Neural cell (in vitro differentiated cells): ENCODE measurements around the gene CHCHD3. TPM values are rescaled to one million over a fixed set of nuclear protein-coding genes. Genes with fewer than 3 reads are reported as not detected.

Experiments used
- H2AFZ ChIP-seq: fragments of 200-600, 300-800 bp; sonication (generic), shearing (Covaris generic); 2 replicates; pipeline ENCODE4 v1.6.0; 2014; ENCODE audit warnings: low read depth, mild to moderate bottlenecking, antibody characterized with exemption, low read length, moderate library complexity
- H3F3A ChIP-seq: fragments of 200-600 bp; shearing (Covaris generic); 2 replicates; pipeline ENCODE4 v1.6.1; 2016; ENCODE audit warnings: mild to moderate bottlenecking, moderate library complexity, mixed read lengths, antibody characterized with exemption, low read length; ENCODE audit not compliant: insufficient read depth, poor library complexity, severe bottlenecking
- H3K27ac ChIP-seq: fragments of 200-600, 300-800 bp; sonication (generic), shearing (Covaris generic); 2 replicates; pipeline ENCODE4 v1.5.1; 2014; ENCODE audit warnings: mild to moderate bottlenecking, low read length, moderate library complexity
- H3K27me3 ChIP-seq: fragments of 300-800, 200-600 bp; sonication (generic), shearing (Covaris generic); 2 replicates; pipeline ENCODE4 v1.6.0; 2014; ENCODE audit warnings: mild to moderate bottlenecking, low read depth, low read length, moderate library complexity; ENCODE audit not compliant: insufficient read depth
- H3K36me3 ChIP-seq: fragments of 300-800, 200-600 bp; sonication (generic), shearing (Covaris generic); 2 replicates; pipeline ENCODE4 v1.5.1; 2014; ENCODE audit warnings: mild to moderate bottlenecking, antibody characterized with exemption, low read length, moderate library complexity; ENCODE audit not compliant: insufficient read depth
- H3K4me2 ChIP-seq: fragments of 300-800, 200-600 bp; sonication (generic), shearing (Covaris generic); 2 replicates; pipeline ENCODE4 v1.6.0; 2014; ENCODE audit warnings: mild to moderate bottlenecking, low read length
- H3K4me3 ChIP-seq: fragments of 300-800, 200-600 bp; sonication (generic), shearing (Covaris generic); 2 replicates; pipeline ENCODE4 v1.5.1; 2014; ENCODE audit warnings: mild to moderate bottlenecking, low read length, moderate library complexity
- H3K79me2 ChIP-seq: fragments of 200-600 bp; shearing (Covaris generic); replicated peaks from 2 replicates; pipeline ENCODE4 v1.6.0; 2014; ENCODE audit warnings: mild to moderate bottlenecking, low read length, moderate library complexity; ENCODE audit not compliant: insufficient read depth
- H3K9ac ChIP-seq: fragments of 300-800, 200-600 bp; sonication (generic), shearing (Covaris generic); 2 replicates; pipeline ENCODE4 v1.6.1; 2016; ENCODE audit warnings: mild to moderate bottlenecking, low read length, mixed read lengths
- H3K9me2 ChIP-seq: fragments of 200-600 bp; shearing (Covaris generic); 2 replicates; pipeline ENCODE4 v1.6.1; 2016; ENCODE audit warnings: mild to moderate bottlenecking, low read length, mixed read lengths; ENCODE audit not compliant: insufficient read depth
- H3K9me3 ChIP-seq: fragments of 200-600, 300-800 bp; sonication (generic), shearing (Covaris generic); 2 replicates; pipeline ENCODE4 v1.6.1; 2016; ENCODE audit warnings: mild to moderate bottlenecking, mixed run types, low read length, moderate library complexity, mixed read lengths
- H4K20me1 ChIP-seq: fragments of 200-600 bp; shearing (Covaris generic); 2 replicates; pipeline ENCODE4 v1.6.1; 2016; ENCODE audit warnings: mild to moderate bottlenecking, mixed run types; ENCODE audit not compliant: insufficient read depth
- EP300 ChIP-seq: fragments of 450-650 bp; conservative IDR thresholded peaks from 2 replicates; pipeline ENCODE4 v1.6.1; 2014; ENCODE audit warnings: antibody characterized with exemption, mild to moderate bottlenecking, moderate library complexity; ENCODE audit not compliant: poor library complexity, severe bottlenecking
- EZH2 ChIP-seq: fragments of 200-600, 300-800 bp; shearing (Covaris generic), sonication (generic); IDR thresholded peaks from 2 replicates; pipeline ENCODE4 v1.6.1; 2014; ENCODE audit warnings: antibody characterized with exemption, low read length, borderline replicate concordance, mild to moderate bottlenecking; ENCODE audit not compliant: insufficient read depth, poor library complexity, severe bottlenecking
- MXI1 ChIP-seq: fragments of 450-650 bp; conservative IDR thresholded peaks from 2 replicates; pipeline ENCODE4 v1.6.1; 2014; ENCODE audit warnings: antibody characterized with exemption, mild to moderate bottlenecking; ENCODE audit not compliant: poor library complexity, severe bottlenecking
- POLR2AphosphoS5 ChIP-seq: IDR thresholded peaks from 2 replicates; pipeline ENCODE4 v1.6.1; 2012
- RAD21 ChIP-seq: fragments of 450-650 bp; conservative IDR thresholded peaks from 2 replicates; pipeline ENCODE4 v1.6.1; 2014; ENCODE audit warnings: antibody characterized with exemption, mild to moderate bottlenecking, moderate library complexity
- SMC3 ChIP-seq: fragments of 450-650 bp; conservative IDR thresholded peaks from 2 replicates; pipeline ENCODE4 v1.6.1; 2014; ENCODE audit warnings: antibody characterized with exemption, mild to moderate bottlenecking, moderate library complexity; ENCODE audit not compliant: poor library complexity
- TAF1 ChIP-seq: IDR thresholded peaks from 2 replicates; pipeline ENCODE4 v1.6.1; 2012; ENCODE audit warnings: low read depth
- polyA plus RNA-seq: library from polyadenylated mRNA; depleted of rRNA; stranded (reverse); fragments of >200 nt; gene quantifications from 2 replicates; pipeline ENCODE4 v1.2.3, GENCODE V29; 2014
- TF ChIP-seq, protein P1 (sequence below): IDR thresholded peaks from 2 replicates; pipeline ENCODE4 v1.6.1; 2012; ENCODE audit warnings: borderline replicate concordance
- TF ChIP-seq, protein P2 (sequence below): fragments of 450-650 bp; IDR thresholded peaks from 2 replicates; pipeline ENCODE4 v1.5.1; 2014; ENCODE audit warnings: antibody characterized with exemption, mild to moderate bottlenecking, moderate library complexity; ENCODE audit not compliant: poor library complexity, severe bottlenecking

The CHCHD3 gene
- polyA plus RNA-seq, 1 donor from 2014 or later: 89.9 TPM

DNA sequence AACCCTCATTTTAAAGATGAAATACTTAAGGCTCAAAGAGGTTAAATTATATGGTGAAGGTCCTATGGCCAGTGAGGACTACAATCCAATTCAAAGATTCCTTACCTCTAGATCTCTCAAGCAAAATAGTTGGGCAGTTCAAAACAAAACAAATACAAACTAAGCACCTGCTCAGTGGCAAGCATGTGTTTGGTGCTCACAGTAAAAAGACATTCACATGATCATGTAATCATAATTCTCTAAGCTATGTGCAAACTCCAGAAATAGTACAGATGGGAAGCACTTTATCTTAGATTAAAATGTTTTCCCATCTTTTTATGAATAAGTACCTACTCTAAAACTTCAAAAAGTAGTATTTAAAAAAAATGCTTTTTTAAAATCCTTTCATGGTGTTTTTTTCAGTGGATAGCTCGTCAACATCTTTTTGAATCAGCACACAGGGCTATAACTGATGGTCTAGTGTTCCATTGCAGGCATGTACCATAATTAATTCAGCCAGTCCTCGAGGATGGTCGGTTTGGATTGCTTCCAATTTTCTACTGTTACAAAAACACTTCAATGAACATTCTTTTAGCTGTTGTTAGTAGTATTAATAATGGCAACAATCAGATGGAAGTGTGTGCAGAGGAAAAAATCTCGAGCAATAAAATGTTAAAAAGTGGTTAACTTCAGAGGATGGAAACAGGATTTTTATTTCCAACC, 58.4 kb downstream of the CHCHD3 start:
- Histone ChIP-seq H2AFZ (no peak overlapping the region), H3F3A (no peaks in the 10 kb centered on the region), H4K20me1 (no peaks in the 10 kb centered on the region), H3K27me3 (no peaks in the 10 kb centered on the region), H3K9me2 (no peaks in the 10 kb centered on the region), H3K4me2 (no peak overlapping the region), H3K9me3 (no peaks in the 10 kb centered on the region), H3K4me3 (no peak overlapping the region), H3K27ac (no peak overlapping the region), H3K36me3 (no peaks in the 10 kb centered on the region), H3K79me2 (no peaks in the 10 kb centered on the region), H3K9ac (no peak overlapping the region)
- no peak for TF ChIP-seq EP300
- no peak for TF ChIP-seq MXI1
- no peak for TF ChIP-seq TAF1
- no peak for TF ChIP-seq EZH2
- TF ChIP-seq SMC3: no peak
- no peak for TF ChIP-seq POLR2AphosphoS5
- TF ChIP-seq, protein P1, sequence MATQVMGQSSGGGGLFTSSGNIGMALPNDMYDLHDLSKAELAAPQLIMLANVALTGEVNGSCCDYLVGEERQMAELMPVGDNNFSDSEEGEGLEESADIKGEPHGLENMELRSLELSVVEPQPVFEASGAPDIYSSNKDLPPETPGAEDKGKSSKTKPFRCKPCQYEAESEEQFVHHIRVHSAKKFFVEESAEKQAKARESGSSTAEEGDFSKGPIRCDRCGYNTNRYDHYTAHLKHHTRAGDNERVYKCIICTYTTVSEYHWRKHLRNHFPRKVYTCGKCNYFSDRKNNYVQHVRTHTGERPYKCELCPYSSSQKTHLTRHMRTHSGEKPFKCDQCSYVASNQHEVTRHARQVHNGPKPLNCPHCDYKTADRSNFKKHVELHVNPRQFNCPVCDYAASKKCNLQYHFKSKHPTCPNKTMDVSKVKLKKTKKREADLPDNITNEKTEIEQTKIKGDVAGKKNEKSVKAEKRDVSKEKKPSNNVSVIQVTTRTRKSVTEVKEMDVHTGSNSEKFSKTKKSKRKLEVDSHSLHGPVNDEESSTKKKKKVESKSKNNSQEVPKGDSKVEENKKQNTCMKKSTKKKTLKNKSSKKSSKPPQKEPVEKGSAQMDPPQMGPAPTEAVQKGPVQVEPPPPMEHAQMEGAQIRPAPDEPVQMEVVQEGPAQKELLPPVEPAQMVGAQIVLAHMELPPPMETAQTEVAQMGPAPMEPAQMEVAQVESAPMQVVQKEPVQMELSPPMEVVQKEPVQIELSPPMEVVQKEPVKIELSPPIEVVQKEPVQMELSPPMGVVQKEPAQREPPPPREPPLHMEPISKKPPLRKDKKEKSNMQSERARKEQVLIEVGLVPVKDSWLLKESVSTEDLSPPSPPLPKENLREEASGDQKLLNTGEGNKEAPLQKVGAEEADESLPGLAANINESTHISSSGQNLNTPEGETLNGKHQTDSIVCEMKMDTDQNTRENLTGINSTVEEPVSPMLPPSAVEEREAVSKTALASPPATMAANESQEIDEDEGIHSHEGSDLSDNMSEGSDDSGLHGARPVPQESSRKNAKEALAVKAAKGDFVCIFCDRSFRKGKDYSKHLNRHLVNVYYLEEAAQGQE: no peak
- TF ChIP-seq, protein P2, sequence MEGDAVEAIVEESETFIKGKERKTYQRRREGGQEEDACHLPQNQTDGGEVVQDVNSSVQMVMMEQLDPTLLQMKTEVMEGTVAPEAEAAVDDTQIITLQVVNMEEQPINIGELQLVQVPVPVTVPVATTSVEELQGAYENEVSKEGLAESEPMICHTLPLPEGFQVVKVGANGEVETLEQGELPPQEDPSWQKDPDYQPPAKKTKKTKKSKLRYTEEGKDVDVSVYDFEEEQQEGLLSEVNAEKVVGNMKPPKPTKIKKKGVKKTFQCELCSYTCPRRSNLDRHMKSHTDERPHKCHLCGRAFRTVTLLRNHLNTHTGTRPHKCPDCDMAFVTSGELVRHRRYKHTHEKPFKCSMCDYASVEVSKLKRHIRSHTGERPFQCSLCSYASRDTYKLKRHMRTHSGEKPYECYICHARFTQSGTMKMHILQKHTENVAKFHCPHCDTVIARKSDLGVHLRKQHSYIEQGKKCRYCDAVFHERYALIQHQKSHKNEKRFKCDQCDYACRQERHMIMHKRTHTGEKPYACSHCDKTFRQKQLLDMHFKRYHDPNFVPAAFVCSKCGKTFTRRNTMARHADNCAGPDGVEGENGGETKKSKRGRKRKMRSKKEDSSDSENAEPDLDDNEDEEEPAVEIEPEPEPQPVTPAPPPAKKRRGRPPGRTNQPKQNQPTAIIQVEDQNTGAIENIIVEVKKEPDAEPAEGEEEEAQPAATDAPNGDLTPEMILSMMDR: no peak
- TF ChIP-seq RAD21: no peak

DNA sequence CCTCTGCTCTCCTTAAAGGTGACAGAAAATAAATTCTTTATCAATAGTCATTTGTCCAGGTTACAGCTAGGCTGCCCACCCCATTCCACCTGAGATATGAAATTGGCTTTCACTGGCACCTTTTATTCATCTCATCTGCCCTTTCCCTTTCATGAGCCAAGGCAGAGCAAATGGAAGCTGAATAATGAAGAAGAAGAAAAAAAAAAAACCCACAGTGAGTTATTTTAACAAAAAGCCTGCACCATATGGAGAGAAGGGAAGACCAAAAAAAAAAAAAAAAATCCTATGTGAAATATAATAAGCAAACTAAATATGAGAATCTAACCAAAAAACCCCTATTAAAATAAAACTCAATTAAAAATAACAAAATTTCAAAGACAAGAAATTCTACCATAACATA, 59.2 kb downstream of the CHCHD3 start:
- H3F3A ChIP-seq: no peaks in the 10 kb centered on the region
- H3K4me2 ChIP-seq: no peak overlapping the region
- no peaks in the 10 kb centered on the region for H3K36me3 ChIP-seq
- H4K20me1 ChIP-seq: no peaks in the 10 kb centered on the region
- H2AFZ ChIP-seq: no peak overlapping the region
- H3K27me3 ChIP-seq: no peaks in the 10 kb centered on the region
- no peaks in the 10 kb centered on the region for H3K9me3 ChIP-seq
- no peak overlapping the region for H3K9ac ChIP-seq
- no peaks in the 10 kb centered on the region for H3K9me2 ChIP-seq
- H3K4me3 ChIP-seq: no peak overlapping the region
- H3K79me2 ChIP-seq: no peaks in the 10 kb centered on the region
- H3K27ac ChIP-seq: no peak overlapping the region
- TF ChIP-seq EZH2: no peak
- TF ChIP-seq SMC3: no peak
- no peak for TF ChIP-seq MXI1
- TF ChIP-seq POLR2AphosphoS5: no peak
- TF ChIP-seq TAF1: no peak
- TF ChIP-seq EP300: no peak
- TF ChIP-seq, protein P1: no peak
- no peak for TF ChIP-seq RAD21
- TF ChIP-seq, protein P2: no peak
